OCI-LY3 (cell line): Measurements from ENCODE around the gene MFSD6L.

ENCODE experiments used
- EZH2phosphoT487 ChIP-seq: fragments of 200-600 bp; shearing (Covaris generic); IDR thresholded peaks from 2 replicates; pipeline ENCODE4 v1.6.1; 2018; ENCODE audit warnings: antibody characterized with exemption, mixed run types, low read depth
- TF ChIP-seq, protein P1 (sequence below): fragments of 200-600, 300-600 bp; sonication (generic); IDR thresholded peaks from 2 replicates; pipeline ENCODE4 v1.5.1; 2014; ENCODE audit warnings: antibody characterized with exemption, low read length, low read depth

DNA sequence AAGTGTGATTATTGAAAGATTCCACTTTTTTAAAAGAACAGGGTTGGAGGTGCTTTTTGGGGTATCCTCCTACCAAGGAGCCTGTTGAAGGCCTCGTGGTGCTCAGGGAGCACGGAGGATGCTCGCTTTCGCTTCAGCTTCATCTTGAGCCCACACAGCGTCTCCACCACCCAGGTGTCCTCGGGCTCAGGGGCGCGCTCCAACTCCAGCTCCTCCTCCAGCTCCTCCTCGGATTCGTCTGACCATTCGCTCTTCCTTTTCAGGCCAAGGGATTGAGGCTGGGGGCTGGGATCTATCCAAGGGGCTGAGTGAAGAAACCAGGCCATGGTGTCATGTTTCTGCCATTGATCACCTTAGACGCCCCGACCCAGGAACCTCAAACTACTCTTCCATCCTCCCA lies 42.0 kb downstream of the MFSD6L start:
- TF ChIP-seq, protein P1, sequence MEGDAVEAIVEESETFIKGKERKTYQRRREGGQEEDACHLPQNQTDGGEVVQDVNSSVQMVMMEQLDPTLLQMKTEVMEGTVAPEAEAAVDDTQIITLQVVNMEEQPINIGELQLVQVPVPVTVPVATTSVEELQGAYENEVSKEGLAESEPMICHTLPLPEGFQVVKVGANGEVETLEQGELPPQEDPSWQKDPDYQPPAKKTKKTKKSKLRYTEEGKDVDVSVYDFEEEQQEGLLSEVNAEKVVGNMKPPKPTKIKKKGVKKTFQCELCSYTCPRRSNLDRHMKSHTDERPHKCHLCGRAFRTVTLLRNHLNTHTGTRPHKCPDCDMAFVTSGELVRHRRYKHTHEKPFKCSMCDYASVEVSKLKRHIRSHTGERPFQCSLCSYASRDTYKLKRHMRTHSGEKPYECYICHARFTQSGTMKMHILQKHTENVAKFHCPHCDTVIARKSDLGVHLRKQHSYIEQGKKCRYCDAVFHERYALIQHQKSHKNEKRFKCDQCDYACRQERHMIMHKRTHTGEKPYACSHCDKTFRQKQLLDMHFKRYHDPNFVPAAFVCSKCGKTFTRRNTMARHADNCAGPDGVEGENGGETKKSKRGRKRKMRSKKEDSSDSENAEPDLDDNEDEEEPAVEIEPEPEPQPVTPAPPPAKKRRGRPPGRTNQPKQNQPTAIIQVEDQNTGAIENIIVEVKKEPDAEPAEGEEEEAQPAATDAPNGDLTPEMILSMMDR = no peak
- no peak for TF ChIP-seq EZH2phosphoT487
